SK-N-DZ (cell line): ENCODE data around the gene TEX9.

Experiments used
- DNase-seq: peaks from one replicate; pipeline ENCODE4 v3.0.0-alpha.2; 2015; ENCODE audit warnings: low spot score

Gene TEX9

DNA sequence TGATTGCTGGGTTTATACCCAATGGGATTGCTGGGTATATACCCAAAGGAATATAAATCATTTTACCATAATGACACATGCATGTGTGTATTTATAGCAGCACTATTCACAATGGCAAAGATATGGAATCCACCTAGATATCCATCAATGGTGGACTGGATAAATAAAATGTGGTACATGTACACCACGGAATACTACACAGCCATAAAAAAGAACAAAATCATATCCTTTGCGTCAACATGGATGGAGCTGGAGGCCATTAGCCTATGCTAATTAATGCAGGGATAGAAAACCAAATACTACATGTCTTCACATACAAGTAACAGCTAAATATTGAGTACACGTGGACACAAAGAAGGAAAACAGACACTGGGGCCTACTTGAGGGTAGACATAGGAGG, 77.1 kb downstream of the TEX9 start:
- DNase-seq: no peak

GRCh38 chr15:56445746-56446145, 80.5 kb downstream of the TEX9 start:
- no peak for DNase-seq

DNA sequence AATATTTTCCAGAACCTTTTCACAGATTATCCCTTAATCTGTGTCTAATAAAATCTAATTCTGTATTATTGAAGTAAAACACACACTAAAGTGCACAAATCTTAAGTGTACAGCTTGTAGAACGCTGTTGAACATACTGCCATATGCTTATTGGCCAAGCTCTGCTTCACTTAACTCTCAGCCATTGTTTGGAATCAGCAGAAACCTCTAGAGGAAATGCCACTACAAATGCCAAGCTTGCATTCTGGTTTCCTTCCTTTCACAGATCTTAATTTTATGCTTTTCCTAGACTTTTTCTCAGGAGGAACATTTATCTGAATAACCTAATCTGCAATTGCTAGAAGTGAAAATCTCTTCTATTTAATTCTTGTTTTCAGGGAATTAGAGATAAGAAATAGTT, 89.6 kb downstream of the TEX9 start:
- DNase-seq: no peak

- DNase-seq: no peak
Observed at GRCh38 chr15:56456229-56456628, 91.0 kb downstream of the TEX9 start.

GRCh38 chr15:56459096-56459495, 93.9 kb downstream of the TEX9 start:
- DNase-seq: no peak

DNA sequence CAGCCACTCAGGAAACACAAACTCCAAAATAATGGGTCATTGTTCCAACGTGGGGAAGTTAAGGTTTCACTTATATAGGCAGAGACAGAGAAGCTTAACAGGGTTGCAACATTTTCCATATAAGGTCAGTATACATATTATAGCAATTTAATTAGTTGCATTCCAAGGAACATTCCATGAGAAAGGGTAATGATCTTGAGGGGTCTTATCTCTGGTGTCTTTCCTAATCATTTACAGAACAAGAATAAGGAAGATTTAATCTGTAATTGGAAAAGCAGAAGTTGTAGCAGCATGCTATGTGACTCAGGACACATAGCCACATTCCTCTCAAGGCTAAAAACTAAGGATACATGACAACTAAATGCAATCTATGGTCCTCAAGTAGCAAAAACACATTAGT, 94.8 kb downstream of the TEX9 start:
- no peak for DNase-seq

GRCh38 chr15:56460947-56461346, 95.7 kb downstream of the TEX9 start:
- DNase-seq: no peak

- DNase-seq: peak; percentile 97
Observed at GRCh38 chr15:56464893-56465520, 99.8 kb downstream of the TEX9 start, which contains the start of gene MNS1. MNS1 (minus strand) TSS chr15:56465137; CDS start chr15:56464972, 165 bp downstream.

- no peak for DNase-seq
Observed at GRCh38 chr15:56467616-56468015, 102.4 kb downstream of the TEX9 start.

DNA sequence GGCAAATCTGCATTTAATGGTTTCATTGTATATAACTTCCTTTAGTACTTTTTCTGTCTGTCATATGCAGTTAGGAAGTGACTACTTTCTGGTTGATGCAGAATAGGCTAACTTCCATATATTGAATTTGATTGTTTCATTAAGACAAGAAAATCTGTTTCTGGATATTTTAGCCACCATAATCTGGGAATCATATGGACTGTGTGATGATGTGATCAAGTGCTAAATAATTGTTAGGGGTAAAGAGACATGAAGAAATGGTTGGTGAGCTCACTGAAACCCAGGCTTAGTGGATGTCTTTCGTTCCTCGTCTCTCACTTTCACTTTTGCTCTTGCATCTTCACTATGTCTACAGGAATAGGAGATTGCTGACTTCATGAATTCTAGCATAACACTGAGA, 103.2 kb downstream of the TEX9 start:
- no peak for DNase-seq

GRCh38 chr15:56469483-56469882, 104.3 kb downstream of the TEX9 start:
- no peak for DNase-seq

- no peak for DNase-seq
Observed at GRCh38 chr15:56471440-56472069, 106.3 kb downstream of the TEX9 start.

DNA sequence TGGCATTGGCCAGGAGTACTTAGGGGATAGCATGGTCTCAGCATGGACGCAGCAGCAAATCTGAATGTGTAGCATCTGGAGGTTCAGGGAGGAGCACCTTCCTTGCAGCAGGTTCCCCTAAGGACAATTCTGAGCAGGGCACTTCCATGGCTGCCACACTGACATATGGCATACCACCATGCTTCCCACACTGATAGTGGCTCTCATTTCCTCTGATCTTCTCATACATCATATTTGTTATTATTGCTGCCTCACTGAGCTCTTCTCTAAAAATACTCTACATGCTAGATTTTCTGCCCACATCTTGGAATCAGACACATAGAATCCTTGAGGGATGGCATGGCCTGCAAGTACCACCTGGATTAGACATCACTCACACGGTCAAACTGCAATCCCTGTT, 107.1 kb downstream of the TEX9 start:
- DNase-seq: no peak

- peak; percentile 51 for DNase-seq
Observed at GRCh38 chr15:56473017-56473416, 107.8 kb downstream of the TEX9 start.

GRCh38 chr15:56475351-56475750, 110.1 kb downstream of the TEX9 start:
- no peak for DNase-seq
